ENCODE results near the gene NTM. TPM values are rescaled to one million over a fixed set of nuclear protein-coding genes. Genes with fewer than 3 reads are reported as not detected.

Gene NTM
- total and polyA plus RNA-seq, 2 experiments from 2014 or later, result 25.9 to 49.0 TPM

DNA sequence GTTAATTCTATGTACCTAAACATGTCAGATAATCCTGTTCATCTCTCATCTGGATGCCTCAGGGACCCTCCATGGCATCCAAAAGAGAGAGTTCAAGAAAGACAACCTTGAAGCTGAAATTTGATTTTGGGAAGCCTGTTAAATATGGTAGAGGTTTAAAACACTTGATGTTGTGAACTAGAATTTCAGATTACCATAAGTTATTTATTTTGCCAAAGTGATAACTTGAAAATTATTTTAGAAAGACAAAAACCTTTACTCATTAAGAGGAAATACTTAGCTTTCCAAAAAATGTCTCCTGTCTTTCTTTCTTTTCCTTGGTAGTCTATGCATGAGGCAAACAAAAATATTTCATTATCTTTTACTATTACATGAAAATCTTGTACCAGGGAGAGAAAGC lies 714.0 kb downstream of the NTM start:
- DNase-seq, result no peak
- no peak overlapping the region for H2AFZ ChIP-seq
- H3K9me3 ChIP-seq (ENCODE audit: low read depth), result peaks cover 5% of the 10 kb centered on the region
- H3K4me1 ChIP-seq (ENCODE audit: insufficient read depth), result peaks cover 10% of the 10 kb centered on the region
- in situ Hi-C loops (cut with MboI), result no loop called here
- H3K36me3 ChIP-seq (ENCODE audit: low read depth), result 0 out of 2 replicates have a peak, but pooled peaks cover 4% of the 10 kb centered on the region
- no peak for TF ChIP-seq EZH2phosphoT487 (IDR thresholded peaks at IDR 0.05; ENCODE audit: insufficient read depth, low read depth)
- TF ChIP-seq EZH2 (IDR thresholded peaks at IDR 0.05; ENCODE audit: insufficient read depth, poor library complexity, severe bottlenecking), result no peak
- no peak overlapping the region for H3K27ac ChIP-seq
- no peaks in the 10 kb centered on the region for H3K79me2 ChIP-seq (ENCODE audit: insufficient read depth)
- H4K20me1 ChIP-seq (ENCODE audit: insufficient read depth), result no peaks in the 10 kb centered on the region
- H3K9ac ChIP-seq, result no peak overlapping the region
- H3K9me2 ChIP-seq (ENCODE audit: insufficient read depth), result no peaks in the 10 kb centered on the region
- no peak overlapping the region for H3K4me2 ChIP-seq (ENCODE audit: unreplicated experiment)
- no peaks in the 10 kb centered on the region for H3K27me3 ChIP-seq (replicated peaks; ENCODE audit: insufficient read depth)
- no peak overlapping the region for H3K4me3 ChIP-seq
- H3F3A ChIP-seq (ENCODE audit: insufficient read depth), result no peaks in the 10 kb centered on the region

GRCh38 chr11:132087148-132087547 lies 716.7 kb downstream of the NTM start:
- Histone ChIP-seq H3K9me2 (ENCODE audit: insufficient read depth) (no peaks in the 10 kb centered on the region), H3K9ac (no peak overlapping the region), H3K27me3 (replicated peaks; ENCODE audit: insufficient read depth) (no peaks in the 10 kb centered on the region), H3K4me3 (no peak overlapping the region), H3K4me1 (ENCODE audit: insufficient read depth) (no peaks in the 10 kb centered on the region), H3K79me2 (ENCODE audit: insufficient read depth) (no peaks in the 10 kb centered on the region), H4K20me1 (ENCODE audit: insufficient read depth) (no peaks in the 10 kb centered on the region), H2AFZ (no peak overlapping the region), H3K4me2 (ENCODE audit: unreplicated experiment) (no peak overlapping the region), H3K9me3 (ENCODE audit: low read depth) (peaks cover 5% of the 10 kb centered on the region), H3K27ac (no peak overlapping the region), H3K36me3 (ENCODE audit: low read depth) (0 out of 2 replicates have a peak, but pooled peaks cover 4% of the 10 kb centered on the region), H3F3A (ENCODE audit: insufficient read depth) (no peaks in the 10 kb centered on the region)
- in situ Hi-C loops (cut with MboI), result no loop called here
- no peak for DNase-seq
- TF ChIP-seq EZH2phosphoT487 (IDR thresholded peaks at IDR 0.05; ENCODE audit: insufficient read depth, low read depth) (no peak), EZH2 (IDR thresholded peaks at IDR 0.05; ENCODE audit: insufficient read depth, poor library complexity, severe bottlenecking) (no peak)
- WGBS, 2 experiments (ENCODE audit: low coverage in 1 of 2, low lambda C conversion rate in 2 of 2, missing lambda C conversion rate in 2 of 2), result 75 to 84% methylated on average over 1 of the region's 1 CpG

DNA sequence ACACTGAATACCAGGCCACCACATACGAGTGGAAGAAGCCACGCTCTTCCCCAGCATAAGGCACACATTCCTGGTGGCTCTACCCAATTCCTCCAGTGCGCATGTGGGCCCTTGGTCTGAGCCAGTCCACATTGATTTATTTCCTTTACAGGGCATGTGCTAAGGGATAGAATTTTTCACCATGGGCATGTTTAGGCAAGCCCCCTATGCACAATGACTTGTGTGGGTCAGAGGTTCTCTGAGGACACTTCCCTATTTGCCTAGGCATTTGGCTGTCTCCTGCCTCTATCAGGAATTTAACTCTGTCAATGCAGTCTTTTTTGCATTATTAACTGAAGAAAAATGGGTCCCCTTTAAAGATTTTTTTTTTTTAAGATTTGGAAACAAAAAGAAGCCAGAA lies 718.1 kb downstream of the NTM start:
- no peak overlapping the region for H2AFZ ChIP-seq
- H3K9ac ChIP-seq, result no peak overlapping the region
- no peaks in the 10 kb centered on the region for H4K20me1 ChIP-seq (ENCODE audit: insufficient read depth)
- H3K4me1 ChIP-seq (ENCODE audit: insufficient read depth), result no peaks in the 10 kb centered on the region
- H3F3A ChIP-seq (ENCODE audit: insufficient read depth), result no peaks in the 10 kb centered on the region
- DNase-seq, result no peak
- H3K9me2 ChIP-seq (ENCODE audit: insufficient read depth), result no peaks in the 10 kb centered on the region
- TF ChIP-seq EZH2phosphoT487 (IDR thresholded peaks at IDR 0.05; ENCODE audit: insufficient read depth, low read depth), result no peak
- TF ChIP-seq EZH2 (IDR thresholded peaks at IDR 0.05; ENCODE audit: insufficient read depth, poor library complexity, severe bottlenecking), result no peak
- in situ Hi-C loops (cut with MboI), result no loop called here
- H3K9me3 ChIP-seq (ENCODE audit: low read depth), result peaks cover 5% of the 10 kb centered on the region
- 0 out of 2 replicates have a peak, but pooled peaks cover 4% of the 10 kb centered on the region for H3K36me3 ChIP-seq (ENCODE audit: low read depth)
- H3K4me3 ChIP-seq, result no peak overlapping the region
- no peaks in the 10 kb centered on the region for H3K79me2 ChIP-seq (ENCODE audit: insufficient read depth)
- H3K4me2 ChIP-seq (ENCODE audit: unreplicated experiment), result no peak overlapping the region
- 93 to 97% methylated on average over 3 of the region's 3 CpGs for WGBS, 2 experiments (ENCODE audit: low coverage in 1 of 2, low lambda C conversion rate in 2 of 2, missing lambda C conversion rate in 2 of 2)
- H3K27me3 ChIP-seq (replicated peaks; ENCODE audit: insufficient read depth), result no peaks in the 10 kb centered on the region
- H3K27ac ChIP-seq, result no peak overlapping the region

DNA sequence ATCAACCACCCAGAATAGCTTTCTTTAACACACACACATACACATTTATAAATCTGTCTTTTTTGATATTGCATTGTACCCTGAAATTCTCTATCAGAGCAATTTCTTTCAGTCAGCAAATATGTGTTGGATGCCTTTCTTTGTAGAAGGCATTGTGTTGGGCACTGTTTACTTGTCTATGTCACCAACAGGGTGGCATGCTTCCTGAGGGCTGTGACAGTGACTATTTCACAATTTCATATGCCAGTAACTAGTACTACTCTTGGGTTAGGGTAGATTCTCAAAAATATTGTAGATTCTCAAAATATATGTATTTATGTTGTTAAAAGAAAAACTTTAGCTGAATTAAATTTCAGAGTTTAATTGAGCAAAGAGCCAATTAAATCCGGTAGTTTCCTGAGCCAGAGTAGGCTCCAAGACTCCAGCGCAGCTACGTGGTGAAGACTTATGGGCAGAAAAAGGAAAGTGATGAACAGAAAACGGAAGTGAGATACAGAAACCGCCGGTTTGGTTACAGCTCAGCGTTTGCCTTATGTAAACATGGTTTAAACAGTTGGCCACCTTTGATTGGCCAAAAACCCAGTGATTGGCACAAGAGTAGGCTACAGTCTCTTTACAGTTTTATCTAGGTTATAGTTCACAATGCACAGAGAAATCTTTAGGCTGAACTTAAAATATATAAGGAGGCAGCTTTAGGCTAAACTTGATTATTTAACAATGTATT lies 723.3 kb downstream of the NTM start:
- H3F3A ChIP-seq (ENCODE audit: insufficient read depth), result no peaks in the 10 kb centered on the region
- in situ Hi-C loops (cut with MboI), result no loop called here
- no peak overlapping the region for H3K4me2 ChIP-seq (ENCODE audit: unreplicated experiment)
- no peaks in the 10 kb centered on the region for H3K9me3 ChIP-seq (ENCODE audit: low read depth)
- no peaks in the 10 kb centered on the region for H3K4me1 ChIP-seq (ENCODE audit: insufficient read depth)
- WGBS, 2 experiments (ENCODE audit: low coverage in 1 of 2, low lambda C conversion rate in 2 of 2, missing lambda C conversion rate in 2 of 2), result 82 to 88% methylated on average over 7 of the region's 7 CpGs
- no peaks in the 10 kb centered on the region for H3K36me3 ChIP-seq (ENCODE audit: low read depth)
- no peak overlapping the region for H3K4me3 ChIP-seq
- no peaks in the 10 kb centered on the region for H3K9me2 ChIP-seq (ENCODE audit: insufficient read depth)
- H2AFZ ChIP-seq, result no peak overlapping the region
- H4K20me1 ChIP-seq (ENCODE audit: insufficient read depth), result no peaks in the 10 kb centered on the region
- H3K79me2 ChIP-seq (ENCODE audit: insufficient read depth), result no peaks in the 10 kb centered on the region
- no peak for DNase-seq
- H3K9ac ChIP-seq, result no peak overlapping the region
- TF ChIP-seq EZH2phosphoT487 (IDR thresholded peaks at IDR 0.05; ENCODE audit: insufficient read depth, low read depth), result no peak
- no peak overlapping the region for H3K27ac ChIP-seq
- no peaks in the 10 kb centered on the region for H3K27me3 ChIP-seq (replicated peaks; ENCODE audit: insufficient read depth)

- Histone ChIP-seq H3K27ac (no peak overlapping the region), H3F3A (ENCODE audit: insufficient read depth) (no peaks in the 10 kb centered on the region), H3K9me3 (ENCODE audit: low read depth) (no peaks in the 10 kb centered on the region), H3K9ac (no peak overlapping the region), H4K20me1 (ENCODE audit: insufficient read depth) (no peaks in the 10 kb centered on the region), H3K4me2 (ENCODE audit: unreplicated experiment) (no peak overlapping the region), H3K9me2 (ENCODE audit: insufficient read depth) (no peaks in the 10 kb centered on the region), H2AFZ (no peak overlapping the region), H3K36me3 (ENCODE audit: low read depth) (no peaks in the 10 kb centered on the region), H3K4me3 (no peak overlapping the region), H3K79me2 (ENCODE audit: insufficient read depth) (no peaks in the 10 kb centered on the region), H3K27me3 (replicated peaks; ENCODE audit: insufficient read depth) (no peaks in the 10 kb centered on the region), H3K4me1 (ENCODE audit: insufficient read depth) (no peaks in the 10 kb centered on the region)
- DNase-seq, result no peak
- TF ChIP-seq EZH2 (IDR thresholded peaks at IDR 0.05; ENCODE audit: insufficient read depth, poor library complexity, severe bottlenecking) (no peak), EZH2phosphoT487 (IDR thresholded peaks at IDR 0.05; ENCODE audit: insufficient read depth, low read depth) (no peak)
- WGBS, 2 experiments (ENCODE audit: low coverage in 1 of 2, low lambda C conversion rate in 2 of 2, missing lambda C conversion rate in 2 of 2), result 55% methylated on average over 1 of the region's 1 CpG
- in situ Hi-C loops (cut with MboI), result no loop called here
Observed at GRCh38 chr11:132094598-132094997, 724.2 kb downstream of the NTM start.

All from GM23248 (cell line).